GM18505 (cell line): ENCODE measurements around the gene HIPK4.

Experiments
- ATAC-seq: cut with Tn5 transposase; IDR thresholded peaks from one replicate; pipeline ENCODE4 v1.9.1; 2021; ENCODE audit not compliant: unreplicated experiment
- POLR2A ChIP-seq: IDR thresholded peaks from 4 replicates; pipeline ENCODE4 v1.6.1; 2011; ENCODE audit warnings: borderline replicate concordance; ENCODE audit not compliant: insufficient read depth, insufficient read length; ENCODE audit errors: extremely low read depth

HIPK4 gene

GRCh38 chr19:40421993-40422747, 32.2 kb upstream of the HIPK4 start:
- no peak for TF ChIP-seq POLR2A
- ATAC-seq, result no peak

GRCh38 chr19:40420766-40421765, 31.1 kb upstream of the HIPK4 start:
- ATAC-seq, result no peak
- TF ChIP-seq POLR2A, result peak; percentile 87

- ATAC-seq, result no peak
- TF ChIP-seq POLR2A, result no peak
Measured at GRCh38 chr19:40420451-40420765, 30.4 kb upstream of the HIPK4 start.

GRCh38 chr19:40419780-40420179, 29.8 kb upstream of the HIPK4 start:
- TF ChIP-seq POLR2A, result no peak
- no peak for ATAC-seq

- ATAC-seq, result no peak
- no peak for TF ChIP-seq POLR2A
Measured at GRCh38 chr19:40419066-40419612, 29.2 kb upstream of the HIPK4 start.

- no peak for ATAC-seq
- no peak for TF ChIP-seq POLR2A
Measured at GRCh38 chr19:40418040-40418439, 28.1 kb upstream of the HIPK4 start.

- no peak for ATAC-seq
- TF ChIP-seq POLR2A, result no peak
Measured at GRCh38 chr19:40417643-40417981, 27.6 kb upstream of the HIPK4 start.

- no peak for TF ChIP-seq POLR2A
- ATAC-seq, result no peak
Measured at GRCh38 chr19:40416918-40417642, 27.1 kb upstream of the HIPK4 start.

- TF ChIP-seq POLR2A, result no peak
- no peak for ATAC-seq
Measured at GRCh38 chr19:40415768-40416167, 25.8 kb upstream of the HIPK4 start.

GRCh38 chr19:40414542-40415535, 24.9 kb upstream of the HIPK4 start:
- TF ChIP-seq POLR2A, result no peak
- no peak for ATAC-seq

GRCh38 chr19:40413291-40413845, 23.4 kb upstream of the HIPK4 start, which contains the start of gene PRX:
Gene PRX, minus strand, starts transcription at chr19:40413378. Its CDS starts 5,446 bp downstream, at chr19:40407932.
- no peak for TF ChIP-seq POLR2A
- ATAC-seq, result no peak

GRCh38 chr19:40412866-40413265, 22.9 kb upstream of the HIPK4 start:
- no peak for TF ChIP-seq POLR2A
- no peak for ATAC-seq
